Mesendoderm (in vitro differentiated cells): ENCODE data around the gene PHC3.

Experiments
- DNase-seq: peaks from one replicate; pipeline ENCODE4 v3.0.0; 2013
- H2AK5ac ChIP-seq: 2 replicates; pipeline ENCODE4 v1.6.1; 2013; ENCODE audit warnings: low read length, inconsistent platforms
- H2BK120ac ChIP-seq: 2 replicates; pipeline ENCODE4 v1.6.1; 2013; ENCODE audit warnings: low read depth, mild to moderate bottlenecking, low read length, moderate library complexity, mixed read lengths
- H2BK15ac ChIP-seq: replicated peaks from 2 replicates; pipeline ENCODE4 v1.6.1; 2013; ENCODE audit warnings: low read depth, mild to moderate bottlenecking, moderate library complexity
- H2BK5ac ChIP-seq: 2 replicates; pipeline ENCODE4 v1.6.1; 2013; ENCODE audit warnings: low read length, inconsistent platforms
- H3K18ac ChIP-seq: 2 replicates; pipeline ENCODE4 v1.6.1; 2013; ENCODE audit warnings: mild to moderate bottlenecking, low read length, mixed read lengths
- H3K23ac ChIP-seq: one replicate; pipeline ENCODE4 v1.6.1; 2013; ENCODE audit warnings: low read length
- H3K27ac ChIP-seq: 2 replicates; pipeline ENCODE4 v1.5.1; 2013; ENCODE audit warnings: low read depth, mild to moderate bottlenecking, inconsistent platforms, low read length, moderate library complexity
- H3K27me3 ChIP-seq: 2 replicates; pipeline ENCODE4 v1.6.1; 2013; ENCODE audit warnings: low read length, control low read depth, mild to moderate bottlenecking, inconsistent platforms; ENCODE audit not compliant: insufficient read depth, poor library complexity
- H3K36me3 ChIP-seq: 2 replicates; pipeline ENCODE4 v1.6.1; 2013; ENCODE audit warnings: low read length, inconsistent platforms; ENCODE audit not compliant: control insufficient read depth, insufficient read depth
- H3K4ac ChIP-seq: one replicate; pipeline ENCODE4 v1.6.1; 2013; ENCODE audit warnings: low read depth, mild to moderate bottlenecking, low read length, moderate library complexity
- H3K4me1 ChIP-seq: 2 replicates; pipeline ENCODE4 v1.6.1; 2013; ENCODE audit warnings: low read depth, low read length, inconsistent platforms; ENCODE audit not compliant: control insufficient read depth
- H3K4me2 ChIP-seq: 2 replicates; pipeline ENCODE4 v1.6.1; 2013; ENCODE audit warnings: low read length
- H3K4me3 ChIP-seq: 2 replicates; pipeline ENCODE4 v1.5.1; 2013; ENCODE audit warnings: mild to moderate bottlenecking, low read length
- H3K56ac ChIP-seq: one replicate; pipeline ENCODE4 v1.6.1; 2013; ENCODE audit warnings: low read length
- H3K79me1 ChIP-seq: 2 replicates; pipeline ENCODE4 v1.6.1; 2013; ENCODE audit warnings: low read length, inconsistent platforms
- H3K79me2 ChIP-seq: 2 replicates; pipeline ENCODE4 v1.6.1; 2013; ENCODE audit warnings: mild to moderate bottlenecking, low read length; ENCODE audit not compliant: control insufficient read depth, insufficient read depth
- H3K9ac ChIP-seq: 2 replicates; pipeline ENCODE4 v1.6.1; 2013; ENCODE audit warnings: low read length, inconsistent platforms
- H4K5ac ChIP-seq: one replicate; pipeline ENCODE4 v1.6.1; 2013; ENCODE audit warnings: low read length
- H4K8ac ChIP-seq: one replicate; pipeline ENCODE4 v1.6.1; 2013; ENCODE audit warnings: low read depth, mild to moderate bottlenecking, control low read depth, low read length, moderate library complexity
- WGBS: extraction: QIAGEN DNeasy Blood & Tissue Kit; methylation state at CpG from one replicate; pipeline ENCODE4 v1.1.7; 2013; ENCODE audit warnings: low lambda C conversion rate, missing lambda C conversion rate; ENCODE audit not compliant: insufficient coverage; ENCODE audit errors: extremely low coverage; 5-methylcytosine and 5-hydroxymethylcytosine counted together

Gene PHC3

DNA sequence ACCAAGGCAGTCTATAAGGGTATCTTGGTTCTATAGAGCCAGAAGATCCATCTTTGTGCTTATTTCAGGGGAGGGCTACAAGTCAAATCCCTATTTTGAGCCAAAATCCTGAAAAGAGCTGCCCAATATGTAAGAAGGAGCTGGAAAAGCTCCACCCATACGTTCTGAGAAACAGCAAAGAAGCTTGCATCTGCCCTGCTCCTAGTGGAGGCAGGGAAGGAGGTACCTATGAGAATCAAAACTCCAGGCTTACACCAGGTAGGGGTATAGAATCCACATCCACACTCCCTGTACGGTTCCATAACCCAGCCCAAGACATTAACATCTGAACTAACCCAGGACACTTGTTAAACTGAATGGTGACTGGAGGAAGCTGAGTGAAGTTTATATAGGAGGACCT, 30.0 kb downstream of the PHC3 start:
- Histone ChIP-seq H3K4me2 (no peak overlapping the region), H3K79me1 (peaks cover 9% of the 10 kb centered on the region), H3K18ac (no peak overlapping the region), H2BK5ac (no peak overlapping the region), H4K8ac (no peak overlapping the region), H2AK5ac (no peak overlapping the region), H3K4me1 (no peaks in the 10 kb centered on the region), H2BK15ac (no peak overlapping the region), H3K9ac (no peak overlapping the region), H3K36me3 (no peaks in the 10 kb centered on the region), H3K4me3 (no peak overlapping the region), H3K27me3 (no peaks in the 10 kb centered on the region), H3K23ac (no peak overlapping the region), H3K4ac (no peak overlapping the region), H3K56ac (peak overlapping the region; percentile 25), H3K27ac (no peak overlapping the region), H2BK120ac (no peak overlapping the region), H4K5ac (no peak overlapping the region), H3K79me2 (no peaks in the 10 kb centered on the region)
- DNase-seq: no peak
- WGBS: no CpG with 5 or more reads among the region's 2 CpGs

DNA sequence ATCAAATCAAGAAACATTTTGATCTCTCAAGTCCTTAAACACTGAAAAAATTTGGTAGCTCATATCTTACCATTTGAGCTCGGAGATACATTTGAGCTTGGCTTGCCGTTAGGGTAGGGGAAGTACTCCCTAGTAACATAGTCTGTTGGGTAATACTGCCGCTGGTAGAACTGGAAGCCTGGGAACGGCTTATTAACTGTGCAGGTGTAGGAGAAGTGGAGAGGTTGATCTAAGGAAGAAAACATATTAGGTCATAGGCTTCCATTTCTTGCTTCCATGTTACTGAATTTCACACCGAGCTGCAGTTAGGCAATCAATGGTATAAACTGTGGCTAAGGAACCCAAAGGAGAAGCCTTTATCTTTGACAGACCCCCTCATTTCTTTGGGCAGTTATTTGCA, 32.5 kb downstream of the PHC3 start:
- Histone ChIP-seq H3K79me2 (no peaks in the 10 kb centered on the region), H3K4me2 (no peak overlapping the region), H3K18ac (no peak overlapping the region), H3K27me3 (no peaks in the 10 kb centered on the region), H4K5ac (no peak overlapping the region), H3K9ac (no peak overlapping the region), H2BK15ac (no peak overlapping the region), H3K4me3 (no peak overlapping the region), H4K8ac (no peak overlapping the region), H2AK5ac (no peak overlapping the region), H3K23ac (no peak overlapping the region), H3K27ac (no peak overlapping the region), H3K4ac (no peak overlapping the region), H2BK5ac (no peak overlapping the region), H3K56ac (no peak overlapping the region), H3K36me3 (no peaks in the 10 kb centered on the region), H3K4me1 (no peaks in the 10 kb centered on the region), H3K79me1 (peaks cover 7% of the 10 kb centered on the region), H2BK120ac (no peak overlapping the region)
- WGBS: no CpG with 5 or more reads among the region's 5 CpGs
- no peak for DNase-seq

DNA sequence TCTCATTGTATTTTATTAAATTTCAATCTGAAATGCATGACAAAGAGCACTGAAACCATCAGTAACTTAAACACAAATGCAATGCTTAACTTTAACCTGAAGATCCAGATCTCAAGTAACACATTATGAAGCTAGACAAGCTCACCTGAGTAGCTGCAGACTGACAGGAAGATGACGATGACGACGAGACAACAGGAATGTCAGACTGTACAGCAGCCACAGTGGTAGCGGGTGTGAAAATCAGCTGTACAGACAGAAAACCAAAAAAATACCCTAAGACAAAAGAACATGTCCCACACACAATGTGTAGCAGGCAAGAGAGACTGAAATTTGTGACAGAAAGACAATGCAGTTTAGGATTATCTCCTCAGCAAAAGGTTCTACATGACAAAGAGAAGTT, 36.3 kb downstream of the PHC3 start:
- H3K56ac ChIP-seq: no peak overlapping the region

DNA sequence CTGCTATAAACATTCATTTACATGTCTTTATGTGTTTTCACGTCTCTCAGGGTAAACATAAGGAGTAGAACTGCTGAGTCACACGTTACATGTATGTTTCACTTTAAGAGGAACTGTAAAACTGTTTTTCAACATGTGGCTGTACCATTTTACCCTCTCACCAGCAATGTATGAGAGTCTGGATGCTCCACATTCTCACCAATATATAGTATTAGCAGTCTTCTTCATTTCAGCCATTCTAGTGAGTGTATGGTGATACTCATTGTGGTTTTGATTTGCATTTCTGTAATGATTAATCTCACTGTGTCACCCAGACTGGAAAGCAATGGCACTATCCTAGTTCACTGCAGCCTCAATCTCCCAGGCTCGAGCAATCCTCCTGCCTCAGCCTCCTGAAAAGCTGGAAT, 37.1 kb downstream of the PHC3 start:
- Histone ChIP-seq H3K4me1 (no peaks in the 10 kb centered on the region), H3K79me1 (peaks cover 3% of the 10 kb centered on the region), H2BK120ac (no peak overlapping the region), H3K27ac (no peak overlapping the region), H3K56ac (no peak overlapping the region), H3K79me2 (no peaks in the 10 kb centered on the region), H3K18ac (no peak overlapping the region), H4K8ac (no peak overlapping the region), H3K4me3 (no peak overlapping the region), H2AK5ac (no peak overlapping the region), H3K36me3 (no peaks in the 10 kb centered on the region), H4K5ac (no peak overlapping the region), H3K4ac (no peak overlapping the region), H3K23ac (no peak overlapping the region), H3K9ac (no peak overlapping the region), H2BK5ac (no peak overlapping the region), H2BK15ac (no peak overlapping the region), H3K4me2 (no peak overlapping the region), H3K27me3 (no peaks in the 10 kb centered on the region)
- DNase-seq: no peak
- WGBS: no CpG with 5 or more reads among the region's 3 CpGs

More for the DNA sequence above, 36.3 kb downstream of the PHC3 start:
- Histone ChIP-seq H3K79me1 (peaks cover 3% of the 10 kb centered on the region), H2BK120ac (no peak overlapping the region), H2BK15ac (no peak overlapping the region), H3K4ac (no peak overlapping the region), H3K27ac (no peak overlapping the region), H4K5ac (no peak overlapping the region), H3K4me1 (no peaks in the 10 kb centered on the region), H3K79me2 (no peaks in the 10 kb centered on the region), H3K4me3 (no peak overlapping the region), H3K4me2 (no peak overlapping the region), H3K18ac (no peak overlapping the region), H2BK5ac (no peak overlapping the region), H3K23ac (no peak overlapping the region), H3K27me3 (no peaks in the 10 kb centered on the region), H2AK5ac (no peak overlapping the region), H4K8ac (no peak overlapping the region), H3K36me3 (no peaks in the 10 kb centered on the region), H3K9ac (no peak overlapping the region)
- no CpG with 5 or more reads among the region's 4 CpGs for WGBS
- DNase-seq: no peak

DNA sequence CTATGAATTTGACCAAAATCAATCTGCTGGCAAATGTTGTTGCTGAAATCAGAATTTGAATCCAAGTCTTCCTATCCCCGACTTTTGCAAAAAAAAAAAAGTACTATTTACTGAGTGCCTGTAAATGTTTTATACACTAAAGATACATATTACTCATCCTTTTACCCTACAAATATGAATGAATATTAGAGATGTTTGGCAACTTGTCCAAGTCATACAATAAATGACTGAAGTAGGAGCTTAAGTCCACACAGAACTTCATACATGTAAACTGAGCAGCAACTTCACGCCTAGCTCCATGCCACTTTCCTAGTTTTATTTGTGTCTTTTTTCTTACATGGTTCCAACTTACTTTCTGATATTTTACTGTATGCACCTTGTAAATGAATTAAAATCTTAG, 39.2 kb downstream of the PHC3 start:
- Histone ChIP-seq H3K36me3 (no peaks in the 10 kb centered on the region), H3K23ac (no peak overlapping the region), H2BK5ac (no peak overlapping the region), H3K4me3 (no peak overlapping the region), H3K79me2 (no peaks in the 10 kb centered on the region), H4K8ac (no peak overlapping the region), H3K56ac (no peak overlapping the region), H3K79me1 (no peaks in the 10 kb centered on the region), H2BK15ac (no peak overlapping the region), H3K27me3 (no peaks in the 10 kb centered on the region), H3K4me2 (no peak overlapping the region), H3K18ac (no peak overlapping the region), H4K5ac (no peak overlapping the region), H3K9ac (no peak overlapping the region), H2BK120ac (no peak overlapping the region), H3K27ac (no peak overlapping the region), H3K4me1 (no peaks in the 10 kb centered on the region), H2AK5ac (no peak overlapping the region), H3K4ac (no peak overlapping the region)
- no peak for DNase-seq
- no CpG with 5 or more reads among the region's 2 CpGs for WGBS

DNA sequence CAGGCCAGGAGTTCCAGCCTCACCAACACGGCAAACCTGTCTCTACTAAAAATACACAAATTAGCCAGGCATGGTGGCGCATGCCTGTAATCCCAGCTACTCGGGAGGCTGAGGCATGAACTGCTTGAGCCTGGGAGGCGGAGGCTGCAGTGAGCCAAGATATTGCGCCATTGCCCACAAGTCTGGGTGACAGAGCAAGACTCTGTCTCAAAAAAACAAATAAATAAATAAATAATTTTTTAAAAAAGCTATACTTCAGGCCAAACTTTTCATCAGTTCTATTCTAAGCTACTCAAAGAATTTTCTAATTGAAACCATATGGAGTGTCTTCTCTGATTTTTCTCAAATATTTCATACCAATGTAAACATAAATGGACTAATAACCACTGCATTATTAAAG, 43.5 kb downstream of the PHC3 start:
- Histone ChIP-seq H3K4ac (no peak overlapping the region), H3K36me3 (no peaks in the 10 kb centered on the region), H2BK5ac (no peak overlapping the region), H4K5ac (no peak overlapping the region), H3K27me3 (no peaks in the 10 kb centered on the region), H3K23ac (no peak overlapping the region), H4K8ac (no peak overlapping the region), H2BK120ac (no peak overlapping the region), H3K9ac (no peak overlapping the region), H3K56ac (no peak overlapping the region), H3K79me2 (no peaks in the 10 kb centered on the region), H2AK5ac (no peak overlapping the region), H3K18ac (no peak overlapping the region), H3K79me1 (no peaks in the 10 kb centered on the region), H3K4me3 (no peak overlapping the region), H3K4me1 (no peaks in the 10 kb centered on the region), H2BK15ac (no peak overlapping the region), H3K27ac (no peak overlapping the region), H3K4me2 (no peak overlapping the region)
- no peak for DNase-seq
- no CpG with 5 or more reads among the region's 5 CpGs for WGBS
